Adrenal gland (tissue), 5 donors: Measurements from ENCODE around the gene CENPM.

Experiments used
- POLR2A ChIP-seq, 2 donors: fragments of 450-650 bp; IDR thresholded peaks; one replicate each; pipeline ENCODE4 v1.6.1; 2017; ENCODE audit warnings: antibody characterized with exemption in 2 of 2, mild to moderate bottlenecking in 2 of 2, moderate library complexity in 1 of 2
- TF ChIP-seq, protein P1 (sequence below), 6 experiments: fragments of 450-650 bp in 4 of 6; fragments of 200-600 bp in 2 of 6; sonication (generic) in 1 of 6; IDR thresholded peaks; 1 replicate in 5 of 6; 2 replicates in 1 of 6; pipeline versions ENCODE4 v1.5.1 to v1.8.0; 2016 to 2021; ENCODE audit warnings: antibody characterized with exemption in 6 of 6, mild to moderate bottlenecking in 2 of 6, moderate library complexity in 1 of 6
- donor health status: DM: no; HTN: no; CAD: no.

DNA sequence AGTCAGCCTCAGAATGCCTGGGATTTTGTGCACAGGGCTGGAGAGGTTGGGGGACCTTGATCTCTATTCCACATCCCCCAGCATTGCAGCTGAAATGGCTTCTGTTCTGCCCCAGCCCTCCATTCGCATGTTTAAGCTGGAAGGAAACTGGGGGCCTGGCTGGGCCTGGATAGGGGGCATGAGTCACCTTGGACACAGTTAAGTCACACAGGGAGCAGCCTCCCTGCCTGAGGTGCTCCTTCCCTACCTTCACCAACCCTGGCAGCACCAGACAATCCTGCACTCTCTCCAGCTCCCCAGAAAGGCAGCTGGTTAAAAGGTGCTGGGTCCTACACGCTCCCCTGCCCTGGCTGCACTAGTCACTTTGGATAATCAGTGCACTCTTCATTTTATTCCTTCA lies 5.8 kb upstream of the CENPM start:
- TF ChIP-seq, protein P1, sequence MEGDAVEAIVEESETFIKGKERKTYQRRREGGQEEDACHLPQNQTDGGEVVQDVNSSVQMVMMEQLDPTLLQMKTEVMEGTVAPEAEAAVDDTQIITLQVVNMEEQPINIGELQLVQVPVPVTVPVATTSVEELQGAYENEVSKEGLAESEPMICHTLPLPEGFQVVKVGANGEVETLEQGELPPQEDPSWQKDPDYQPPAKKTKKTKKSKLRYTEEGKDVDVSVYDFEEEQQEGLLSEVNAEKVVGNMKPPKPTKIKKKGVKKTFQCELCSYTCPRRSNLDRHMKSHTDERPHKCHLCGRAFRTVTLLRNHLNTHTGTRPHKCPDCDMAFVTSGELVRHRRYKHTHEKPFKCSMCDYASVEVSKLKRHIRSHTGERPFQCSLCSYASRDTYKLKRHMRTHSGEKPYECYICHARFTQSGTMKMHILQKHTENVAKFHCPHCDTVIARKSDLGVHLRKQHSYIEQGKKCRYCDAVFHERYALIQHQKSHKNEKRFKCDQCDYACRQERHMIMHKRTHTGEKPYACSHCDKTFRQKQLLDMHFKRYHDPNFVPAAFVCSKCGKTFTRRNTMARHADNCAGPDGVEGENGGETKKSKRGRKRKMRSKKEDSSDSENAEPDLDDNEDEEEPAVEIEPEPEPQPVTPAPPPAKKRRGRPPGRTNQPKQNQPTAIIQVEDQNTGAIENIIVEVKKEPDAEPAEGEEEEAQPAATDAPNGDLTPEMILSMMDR (IDR thresholded peaks at IDR 0.05): no peak
- TF ChIP-seq POLR2A (IDR thresholded peaks at IDR 0.05): no peak
